H9 (cell line): ENCODE data around the gene VIPR2. TPM values are rescaled to one million over a fixed set of nuclear protein-coding genes. Genes with fewer than 3 reads are reported as not detected.

ENCODE experiments used
- DNase-seq: peaks from one replicate; pipeline ENCODE4 v3.0.0-alpha.2; 2017
- H2AFZ ChIP-seq: one replicate; pipeline ENCODE4 v1.6.1; 2013; ENCODE audit warnings: mild to moderate bottlenecking, low read length, control low read depth, moderate library complexity
- H2AK5ac ChIP-seq: 2 replicates; pipeline ENCODE4 v1.6.1; 2013; ENCODE audit warnings: low read length, control low read depth, mixed read lengths; ENCODE audit not compliant: insufficient read length
- H2BK120ac ChIP-seq: one replicate; pipeline ENCODE4 v1.6.1; 2013; ENCODE audit warnings: low read depth, mild to moderate bottlenecking, low read length, control low read depth, inconsistent platforms; ENCODE audit not compliant: poor library complexity, severe bottlenecking
- H2BK12ac ChIP-seq: 2 replicates; pipeline ENCODE4 v1.6.1; 2013; ENCODE audit warnings: low read length, control low read depth, mixed read lengths, low read depth; ENCODE audit not compliant: insufficient read length
- H2BK15ac ChIP-seq: 2 replicates; pipeline ENCODE4 v1.6.1; 2013; ENCODE audit warnings: low read depth, low read length, control low read depth
- H2BK20ac ChIP-seq: one replicate; pipeline ENCODE4 v1.6.1; 2013; ENCODE audit warnings: low read depth, mild to moderate bottlenecking, low read length, control low read depth, inconsistent platforms; ENCODE audit not compliant: poor library complexity, severe bottlenecking
- H2BK5ac ChIP-seq: 2 replicates; pipeline ENCODE4 v1.6.1; 2013; ENCODE audit warnings: low read length, control low read depth, mixed read lengths; ENCODE audit not compliant: insufficient read length
- H3K14ac ChIP-seq: 2 replicates; pipeline ENCODE4 v1.6.1; 2013; ENCODE audit warnings: low read length, control low read depth; ENCODE audit not compliant: insufficient read depth
- H3K18ac ChIP-seq: 2 replicates; pipeline ENCODE4 v1.6.1; 2013; ENCODE audit warnings: low read depth, mild to moderate bottlenecking, mixed read lengths, low read length, control low read depth; ENCODE audit not compliant: insufficient read length
- H3K23ac ChIP-seq: 2 replicates; pipeline ENCODE4 v1.6.1; 2013; ENCODE audit warnings: low read length, control low read depth, mixed read lengths, low read depth; ENCODE audit not compliant: insufficient read length
- H3K23me2 ChIP-seq: 2 replicates; pipeline ENCODE4 v1.6.1; 2013; ENCODE audit warnings: low read depth, mild to moderate bottlenecking, mixed read lengths, low read length, control low read depth; ENCODE audit not compliant: insufficient read length, poor library complexity, severe bottlenecking
- H3K27ac ChIP-seq: 2 replicates; pipeline ENCODE4 v1.5.1; 2013; ENCODE audit warnings: low read length, control low read depth, mixed read lengths, low read depth; ENCODE audit not compliant: insufficient read length
- H3K27me3 ChIP-seq: 2 replicates; pipeline ENCODE4 v1.6.1; 2013; ENCODE audit warnings: low read length, control low read depth, inconsistent platforms; ENCODE audit not compliant: insufficient read depth
- H3K4ac ChIP-seq: 2 replicates; pipeline ENCODE4 v1.6.1; 2013; ENCODE audit warnings: low read depth, mild to moderate bottlenecking, control low read depth, inconsistent platforms, low read length, moderate library complexity
- H3K4me1 ChIP-seq: 2 replicates; pipeline ENCODE4 v1.6.1; 2013; ENCODE audit warnings: low read length, control low read depth, inconsistent platforms; ENCODE audit not compliant: insufficient read depth
- H3K4me2 ChIP-seq: 2 replicates; pipeline ENCODE4 v1.6.1; 2013; ENCODE audit warnings: low read length, control low read depth, mixed read lengths; ENCODE audit not compliant: insufficient read length, insufficient read depth
- H3K56ac ChIP-seq: 2 replicates; pipeline ENCODE4 v1.6.1; 2013; ENCODE audit warnings: low read depth, mild to moderate bottlenecking, mixed read lengths, low read length, control low read depth; ENCODE audit not compliant: insufficient read length
- H3K79me1 ChIP-seq: 2 replicates; pipeline ENCODE4 v1.6.1; 2013; ENCODE audit warnings: low read depth, mild to moderate bottlenecking, moderate library complexity, low read length, control low read depth, inconsistent platforms; ENCODE audit not compliant: insufficient read depth, poor library complexity, severe bottlenecking
- H3K79me2 ChIP-seq: 2 replicates; pipeline ENCODE4 v1.6.1; 2013; ENCODE audit warnings: low read length, control low read depth, inconsistent platforms; ENCODE audit not compliant: insufficient read depth
- H3K9ac ChIP-seq: 2 replicates; pipeline ENCODE4 v1.6.1; 2013; ENCODE audit warnings: low read length, control low read depth, mixed read lengths; ENCODE audit not compliant: insufficient read length; ENCODE audit errors: extremely low read depth
- H3K9me3 ChIP-seq: one replicate; pipeline ENCODE4 v1.6.1; 2013; ENCODE audit warnings: low read depth, low read length, inconsistent platforms; ENCODE audit not compliant: control insufficient read depth
- H3T11ph ChIP-seq: one replicate; pipeline ENCODE4 v1.6.1; 2013; ENCODE audit warnings: mild to moderate bottlenecking, low read length, control low read depth, inconsistent platforms
- H4K20me1 ChIP-seq: one replicate; pipeline ENCODE4 v1.6.1; 2013; ENCODE audit not compliant: control insufficient read depth, insufficient read length, insufficient read depth
- H4K5ac ChIP-seq: 2 replicates; pipeline ENCODE4 v1.6.1; 2013; ENCODE audit warnings: low read depth, mild to moderate bottlenecking, mixed read lengths, low read length, control low read depth; ENCODE audit not compliant: insufficient read length
- H4K8ac ChIP-seq: replicated peaks from 2 replicates; pipeline ENCODE4 v1.6.1; 2013; ENCODE audit warnings: low read length, control low read depth, mixed read lengths, low read depth; ENCODE audit not compliant: insufficient read length
- H4K91ac ChIP-seq: 2 replicates; pipeline ENCODE4 v1.6.1; 2013; ENCODE audit warnings: low read depth, mild to moderate bottlenecking, moderate library complexity, mixed read lengths, low read length, control low read depth; ENCODE audit not compliant: insufficient read length
- H3K27ac Mint-ChIP-seq, 3 experiments: 2 replicates in 2 of 3; 3 replicates in 1 of 3; pipeline ENCODE4 v1.8.0; 2020 to 2021; ENCODE audit warnings: mixed read lengths in 3 of 3, mild to moderate bottlenecking in 1 of 3, moderate library complexity in 1 of 3
- H3K27me3 Mint-ChIP-seq: 2 replicates; pipeline ENCODE4 v1.8.0; 2021; ENCODE audit warnings: low read depth, mild to moderate bottlenecking, moderate library complexity, mixed read lengths
- H3K36me3 Mint-ChIP-seq, 3 experiments: 2 replicates in 2 of 3; 3 replicates in 1 of 3; pipeline ENCODE4 v1.8.0; 2020 to 2021; ENCODE audit warnings: low read depth in 3 of 3, mixed read lengths in 3 of 3; ENCODE audit not compliant: insufficient read depth in 1 of 3
- H3K4me1 Mint-ChIP-seq, 2 experiments: 2 replicates each; pipeline ENCODE4 v1.8.0; 2020; ENCODE audit warnings: mixed read lengths in 2 of 2
- H3K4me3 Mint-ChIP-seq, 2 experiments: 2 replicates in 1 of 2; 3 replicates in 1 of 2; pipeline ENCODE4 v1.8.0; 2020 to 2021; ENCODE audit warnings: mild to moderate bottlenecking in 2 of 2, mixed read lengths in 2 of 2, moderate library complexity in 1 of 2
- H3K9me3 Mint-ChIP-seq, 2 experiments: 2 replicates in 1 of 2; 3 replicates in 1 of 2; pipeline ENCODE4 v1.8.0; 2020; ENCODE audit warnings: mild to moderate bottlenecking in 2 of 2, mixed read lengths in 2 of 2, moderate library complexity in 1 of 2
- WGBS: extraction: QIAGEN DNeasy Blood & Tissue Kit; methylation state at CpG from one replicate; pipeline ENCODE4 v1.1.7; 2013; ENCODE audit warnings: missing lambda C conversion rate, low lambda C conversion rate, mixed read lengths; ENCODE audit not compliant: insufficient read length; ENCODE audit errors: extremely low coverage; 5-methylcytosine and 5-hydroxymethylcytosine counted together
- total RNA-seq: library from RNA; stranded (reverse); gene quantifications from 2 replicates; pipeline ENCODE4 v1.2.1, GENCODE V29; 2021
- TF ChIP-seq, protein P1 (sequence below): fragments of 200-600 bp; sonication (generic); conservative IDR thresholded peaks from 3 replicates; pipeline ENCODE4 v1.8.0; 2021; ENCODE audit warnings: antibody characterized with exemption, mild to moderate bottlenecking

VIPR2 gene
- total RNA-seq, 1 experiment from 2014 or later, result 1.6 TPM

- H4K8ac ChIP-seq, result no peak overlapping the region
- H3K56ac ChIP-seq, result no peak overlapping the region
- no CpG with 5 or more reads among the region's 9 CpGs for WGBS
- peaks cover 12% of the 10 kb centered on the region for H3K27me3 Mint-ChIP-seq
- no peak overlapping the region for H3K9ac ChIP-seq
- no peak overlapping the region for H3K27ac ChIP-seq
- H3K4me1 ChIP-seq, result no peaks in the 10 kb centered on the region
- no peak overlapping the region for H3K18ac ChIP-seq
- no peak overlapping the region for H2BK12ac ChIP-seq
- no peak overlapping the region for H4K5ac ChIP-seq
- no peaks in the 10 kb centered on the region for H3K79me1 ChIP-seq
- H4K91ac ChIP-seq, result no peak overlapping the region
- H3K14ac ChIP-seq, result no peak overlapping the region
- H4K20me1 ChIP-seq, result no peaks in the 10 kb centered on the region
- H3K4ac ChIP-seq, result no peak overlapping the region
- H3K23ac ChIP-seq, result no peak overlapping the region
- no peaks in the 10 kb centered on the region for H3K23me2 ChIP-seq
- no peaks in the 10 kb centered on the region for H3K36me3 Mint-ChIP-seq
- H3K9me3 Mint-ChIP-seq, result peaks cover 0 to 33% of the 10 kb centered on the region in 2 experiments; a peak in 2 of 5 replicates
- H2AK5ac ChIP-seq, result no peak overlapping the region
- H2BK120ac ChIP-seq, result no peak overlapping the region
- no peaks in the 10 kb centered on the region for H3K9me3 ChIP-seq
- H3K4me1 Mint-ChIP-seq, result no peaks in the 10 kb centered on the region
- TF ChIP-seq, protein P1, sequence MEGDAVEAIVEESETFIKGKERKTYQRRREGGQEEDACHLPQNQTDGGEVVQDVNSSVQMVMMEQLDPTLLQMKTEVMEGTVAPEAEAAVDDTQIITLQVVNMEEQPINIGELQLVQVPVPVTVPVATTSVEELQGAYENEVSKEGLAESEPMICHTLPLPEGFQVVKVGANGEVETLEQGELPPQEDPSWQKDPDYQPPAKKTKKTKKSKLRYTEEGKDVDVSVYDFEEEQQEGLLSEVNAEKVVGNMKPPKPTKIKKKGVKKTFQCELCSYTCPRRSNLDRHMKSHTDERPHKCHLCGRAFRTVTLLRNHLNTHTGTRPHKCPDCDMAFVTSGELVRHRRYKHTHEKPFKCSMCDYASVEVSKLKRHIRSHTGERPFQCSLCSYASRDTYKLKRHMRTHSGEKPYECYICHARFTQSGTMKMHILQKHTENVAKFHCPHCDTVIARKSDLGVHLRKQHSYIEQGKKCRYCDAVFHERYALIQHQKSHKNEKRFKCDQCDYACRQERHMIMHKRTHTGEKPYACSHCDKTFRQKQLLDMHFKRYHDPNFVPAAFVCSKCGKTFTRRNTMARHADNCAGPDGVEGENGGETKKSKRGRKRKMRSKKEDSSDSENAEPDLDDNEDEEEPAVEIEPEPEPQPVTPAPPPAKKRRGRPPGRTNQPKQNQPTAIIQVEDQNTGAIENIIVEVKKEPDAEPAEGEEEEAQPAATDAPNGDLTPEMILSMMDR, result no peak
- no peak overlapping the region for H3K4me3 Mint-ChIP-seq
- no peaks in the 10 kb centered on the region; the same call in 1 of the 2 replicates for H3K79me2 ChIP-seq
- no peaks in the 10 kb centered on the region for H3K27me3 ChIP-seq
- DNase-seq, result no peak
- no peak overlapping the region for H3K4me2 ChIP-seq
- no peak overlapping the region for H2BK5ac ChIP-seq
- H2AFZ ChIP-seq, result no peak overlapping the region
- H3K27ac Mint-ChIP-seq, result no peak overlapping the region; a peak in 1 of 7 replicates
- H3T11ph ChIP-seq, result no peak overlapping the region
- no peak overlapping the region for H2BK15ac ChIP-seq
- no peak overlapping the region for H2BK20ac ChIP-seq
These were observed 10.7 kb upstream of the VIPR2 start for GRCh38 chr7:159155410-159155809.
